ENCODE data around the gene PNMA6E.

GRCh38 chrX:153417637-153418036 lies 16.5 kb upstream of the PNMA6E start:
- no peak for TF ChIP-seq CTCF (IDR thresholded peaks at IDR 0.05)
- no peak for TF ChIP-seq POLR2A (IDR thresholded peaks at IDR 0.05)
